ENCODE data around the gene OSBPL2.

OSBPL2 gene

GRCh38 chr20:62201173-62202082, 36.9 kb upstream of the OSBPL2 start:
- no peak for TF ChIP-seq POLR2A (IDR thresholded peaks at IDR 0.05; ENCODE audit: low read depth, low read length)
- no peak for FAIRE-seq

GRCh38 chr20:62202083-62202395, 36.3 kb upstream of the OSBPL2 start:
- DNase-seq (ENCODE audit: insufficient read length, low spot score): no peak
- FAIRE-seq: no peak
- TF ChIP-seq POLR2A (IDR thresholded peaks at IDR 0.05; ENCODE audit: low read depth, low read length): no peak

More at GRCh38 chr20:62201173-62202082, 36.9 kb upstream of the OSBPL2 start:
- no peak for DNase-seq (ENCODE audit: insufficient read length, low spot score)

- FAIRE-seq (no peak), DNase-seq (ENCODE audit: insufficient read length, low spot score) (no peak)
- TF ChIP-seq POLR2A (IDR thresholded peaks at IDR 0.05; ENCODE audit: low read depth, low read length): no peak
These were observed 35.5 kb upstream of the OSBPL2 start for GRCh38 chr20:62202676-62203377.

- FAIRE-seq: no peak
- TF ChIP-seq POLR2A (IDR thresholded peaks at IDR 0.05; ENCODE audit: low read depth, low read length): no peak
- no peak for DNase-seq (ENCODE audit: insufficient read length, low spot score)
These were observed 34.8 kb upstream of the OSBPL2 start for GRCh38 chr20:62203378-62204030.

- no peak for TF ChIP-seq POLR2A (IDR thresholded peaks at IDR 0.05; ENCODE audit: low read depth, low read length)
- DNase-seq (ENCODE audit: insufficient read length, low spot score): no peak
- no peak for FAIRE-seq
These were observed 32.5 kb upstream of the OSBPL2 start for GRCh38 chr20:62205618-62206387.

- no peak for TF ChIP-seq POLR2A (IDR thresholded peaks at IDR 0.05; ENCODE audit: low read depth, low read length)
These were observed 31.9 kb upstream of the OSBPL2 start for GRCh38 chr20:62206388-62206775.

GRCh38 chr20:62208061-62208794, 30.1 kb upstream of the OSBPL2 start:
- FAIRE-seq (no peak), DNase-seq (ENCODE audit: insufficient read length, low spot score) (no peak)
- no peak for TF ChIP-seq POLR2A (IDR thresholded peaks at IDR 0.05; ENCODE audit: low read depth, low read length)

More at GRCh38 chr20:62206388-62206775, 31.9 kb upstream of the OSBPL2 start:
- DNase-seq (ENCODE audit: insufficient read length, low spot score): no peak
- FAIRE-seq: no peak

GRCh38 chr20:62208795-62209755, 29.2 kb upstream of the OSBPL2 start:
- DNase-seq (ENCODE audit: insufficient read length, low spot score) (no peak), FAIRE-seq (no peak)
- TF ChIP-seq POLR2A (IDR thresholded peaks at IDR 0.05; ENCODE audit: low read depth, low read length): no peak

GRCh38 chr20:62209850-62210495, 28.3 kb upstream of the OSBPL2 start:
- FAIRE-seq (no peak), DNase-seq (ENCODE audit: insufficient read length, low spot score) (no peak)
- no peak for TF ChIP-seq POLR2A (IDR thresholded peaks at IDR 0.05; ENCODE audit: low read depth, low read length)

- no peak for FAIRE-seq
- DNase-seq (ENCODE audit: insufficient read length, low spot score): no peak
- no peak for TF ChIP-seq POLR2A (IDR thresholded peaks at IDR 0.05; ENCODE audit: low read depth, low read length)
These were observed 27.8 kb upstream of the OSBPL2 start for GRCh38 chr20:62210496-62210855.

- FAIRE-seq (no peak), DNase-seq (ENCODE audit: insufficient read length, low spot score) (no peak)
- TF ChIP-seq POLR2A (IDR thresholded peaks at IDR 0.05; ENCODE audit: low read depth, low read length): no peak
These were observed 27.1 kb upstream of the OSBPL2 start for GRCh38 chr20:62211216-62211615.
